Measurements from ENCODE around the gene LHPP. TPM values are rescaled to one million over a fixed set of nuclear protein-coding genes. Genes with fewer than 3 reads are reported as not detected.
A peak's percentile ranks its signal among the peaks of the same experiment; 100 is the strongest.

The LHPP gene
- total RNA-seq, 2 experiments from 2014 or later, result 17.6 to 20.7 TPM

DNA sequence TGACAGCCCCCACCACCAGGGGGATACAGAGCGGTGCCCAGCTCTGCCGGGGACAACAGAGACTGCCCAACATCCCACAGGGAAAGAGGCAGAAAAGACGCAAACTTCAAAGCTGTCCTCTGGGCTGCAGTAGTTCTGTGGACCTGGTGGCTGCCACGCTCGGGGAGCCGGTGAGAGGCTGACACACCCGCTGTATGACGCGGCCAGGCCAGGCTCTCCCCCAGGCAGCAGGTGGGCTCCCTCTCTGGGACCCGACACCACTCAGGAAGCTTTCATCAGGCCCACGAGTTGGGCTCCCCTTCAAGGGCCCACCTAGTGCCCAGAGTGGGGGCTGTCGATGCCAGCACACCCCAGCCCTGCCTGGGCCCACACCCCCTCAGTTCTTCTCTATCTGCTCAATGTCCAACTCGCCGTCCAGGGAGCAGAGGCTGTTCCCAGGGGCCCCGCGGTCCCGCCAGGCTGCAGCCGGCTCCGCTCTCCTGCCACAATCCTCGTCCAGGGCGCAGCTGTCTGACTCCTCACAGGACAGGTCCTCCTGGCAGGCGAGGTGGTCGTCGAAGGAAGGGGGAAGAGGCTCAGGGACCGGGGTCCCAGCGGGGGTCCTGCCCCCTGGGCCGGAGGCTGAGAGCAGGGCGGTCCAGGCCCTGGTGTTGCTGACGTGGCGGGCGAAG lies 161.4 kb downstream of the LHPP start:
- CTCF ChIA-PET, result no interaction called here
- Mint-ChIP-seq H3K9me3 (no peaks in the 10 kb centered on the region), H3K27ac (no peak overlapping the region), H3K27me3 (no peaks in the 10 kb centered on the region), H3K4me1 (peaks cover 40% of the 10 kb centered on the region), H3K36me3 (ENCODE audit: low read depth) (peaks cover 16% of the 10 kb centered on the region), H3K4me3 (no peak overlapping the region)
- POLR2A ChIA-PET, result no interaction called here
- no peak for DNase-seq

DNA sequence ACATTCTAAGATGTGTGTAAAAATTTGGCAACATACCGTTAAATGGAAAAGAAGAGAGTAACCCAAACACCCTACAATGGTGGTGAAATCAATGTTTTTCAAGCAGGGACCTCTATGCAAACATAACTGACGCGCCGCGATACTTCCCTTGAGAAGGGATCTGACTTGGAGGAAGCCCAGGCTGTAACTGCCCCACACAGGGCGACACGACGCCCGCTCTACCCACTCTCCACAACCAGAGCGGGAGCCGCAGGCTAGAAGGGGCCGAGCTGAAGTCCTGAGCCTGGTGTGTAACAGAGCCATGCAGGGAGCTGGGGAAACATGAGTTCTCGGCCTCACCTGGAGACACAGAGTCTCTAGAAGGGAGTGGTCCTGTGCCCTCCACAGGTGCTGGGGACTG lies 162.4 kb downstream of the LHPP start:
- Mint-ChIP-seq H3K4me3 (no peak overlapping the region), H3K9me3 (no peaks in the 10 kb centered on the region), H3K36me3 (ENCODE audit: low read depth) (peaks cover 16% of the 10 kb centered on the region), H3K27ac (no peak overlapping the region), H3K4me1 (peaks cover 44% of the 10 kb centered on the region), H3K27me3 (no peaks in the 10 kb centered on the region)
- ChIA-PET POLR2A (interaction anchor here (1.0 kb wide), 1 partner anchor 65 kb away, joined by 3 read pairs; no protein-coding TSS in a partner anchor), CTCF (no interaction called here)
- no peak for DNase-seq

DNA sequence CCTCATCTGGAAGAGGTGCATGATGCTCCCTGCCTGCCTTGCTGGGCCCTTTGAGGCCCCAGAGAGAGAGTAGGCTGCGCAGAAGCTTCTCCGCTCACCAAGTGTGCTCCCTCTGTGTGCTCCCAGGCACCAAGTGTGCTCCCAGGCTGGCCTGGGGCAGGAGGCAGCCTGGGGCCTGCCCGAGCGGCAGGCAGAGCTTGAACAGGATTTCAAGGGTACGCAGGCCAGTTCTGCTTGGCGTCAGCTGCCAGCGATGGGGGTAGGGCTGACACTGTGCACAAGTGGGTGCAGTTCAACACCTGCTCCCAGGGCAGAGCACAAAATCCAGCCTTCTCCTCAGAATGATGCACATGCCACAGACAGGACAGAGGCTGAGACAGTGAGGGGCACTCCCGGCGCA lies 162.8 kb downstream of the LHPP start:
- Mint-ChIP-seq H3K4me3 (no peak overlapping the region), H3K36me3 (ENCODE audit: low read depth) (peaks cover 21% of the 10 kb centered on the region), H3K27me3 (no peaks in the 10 kb centered on the region), H3K27ac (no peak overlapping the region), H3K9me3 (no peaks in the 10 kb centered on the region), H3K4me1 (peaks cover 44% of the 10 kb centered on the region)
- ChIA-PET CTCF (no interaction called here), POLR2A (interaction anchor here (1.0 kb wide), 1 partner anchor 64 kb away, joined by 3 read pairs; no protein-coding TSS in a partner anchor)
- DNase-seq, result no peak

DNA sequence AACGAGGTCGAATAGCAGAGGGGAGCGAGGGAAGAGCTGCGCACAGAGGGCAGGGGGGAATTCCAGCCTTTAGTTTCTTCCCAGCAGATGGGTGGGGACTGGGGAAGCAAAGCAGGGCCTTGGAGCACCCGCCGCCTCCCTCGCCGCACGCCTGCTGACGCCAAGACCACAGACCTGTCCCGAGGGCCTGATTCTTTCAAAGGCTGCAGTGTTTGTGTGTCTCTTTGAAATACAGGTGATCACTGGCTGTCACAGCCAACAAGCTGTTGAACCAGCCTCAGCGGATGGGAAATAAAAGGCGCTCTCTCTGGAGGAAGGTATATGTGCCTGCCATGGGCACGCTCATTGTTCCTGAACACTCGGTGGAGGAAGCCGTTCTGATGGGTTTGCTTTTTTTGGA lies 163.3 kb downstream of the LHPP start:
- CTCF ChIA-PET, result no interaction called here
- no peak for DNase-seq
- H3K4me3 Mint-ChIP-seq, result no peak overlapping the region
- H3K9me3 Mint-ChIP-seq, result no peaks in the 10 kb centered on the region
- POLR2A ChIA-PET, result no interaction called here
- peaks cover 43% of the 10 kb centered on the region for H3K4me1 Mint-ChIP-seq
- H3K27ac Mint-ChIP-seq, result no peak overlapping the region
- H3K27me3 Mint-ChIP-seq, result no peaks in the 10 kb centered on the region
- H3K36me3 Mint-ChIP-seq (ENCODE audit: low read depth), result peaks cover 21% of the 10 kb centered on the region

DNA sequence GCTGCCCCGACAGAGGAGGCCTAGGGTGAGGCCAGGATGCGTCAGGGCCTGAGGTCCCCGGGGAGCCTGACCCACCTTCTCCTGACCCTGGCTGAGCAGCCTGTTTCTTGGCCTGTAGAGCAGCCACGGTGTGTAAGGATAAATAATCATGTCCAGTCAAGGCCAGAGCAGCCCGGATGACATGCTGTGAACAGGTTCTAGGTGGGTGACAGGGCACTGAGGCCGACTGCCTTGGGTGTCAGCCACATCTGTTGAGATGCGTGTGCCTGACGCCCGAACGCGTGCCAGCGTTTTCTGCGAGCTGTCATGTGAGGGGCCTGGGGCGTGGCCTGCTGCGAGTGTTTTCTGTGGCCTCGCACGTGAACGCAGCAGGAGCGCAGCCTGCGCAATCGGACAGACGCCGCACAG lies 164.2 kb downstream of the LHPP start:
- CTCF ChIA-PET, result interaction anchor here (0.7 to 1.3 kb wide), 2 partner anchors 67 to 81 kb away, joined by 3 to 5 read pairs; no protein-coding TSS in a partner anchor
- POLR2A ChIA-PET, result interaction anchor here (3.2 kb wide), 1 partner anchor 93 kb away, joined by 11 read pairs; no protein-coding TSS in a partner anchor
- DNase-seq, result no peak
- Mint-ChIP-seq H3K36me3 (ENCODE audit: low read depth) (peaks cover 21% of the 10 kb centered on the region), H3K4me1 (peaks cover 42% of the 10 kb centered on the region), H3K27ac (no peak overlapping the region), H3K27me3 (no peaks in the 10 kb centered on the region), H3K9me3 (no peaks in the 10 kb centered on the region), H3K4me3 (no peak overlapping the region)

DNA sequence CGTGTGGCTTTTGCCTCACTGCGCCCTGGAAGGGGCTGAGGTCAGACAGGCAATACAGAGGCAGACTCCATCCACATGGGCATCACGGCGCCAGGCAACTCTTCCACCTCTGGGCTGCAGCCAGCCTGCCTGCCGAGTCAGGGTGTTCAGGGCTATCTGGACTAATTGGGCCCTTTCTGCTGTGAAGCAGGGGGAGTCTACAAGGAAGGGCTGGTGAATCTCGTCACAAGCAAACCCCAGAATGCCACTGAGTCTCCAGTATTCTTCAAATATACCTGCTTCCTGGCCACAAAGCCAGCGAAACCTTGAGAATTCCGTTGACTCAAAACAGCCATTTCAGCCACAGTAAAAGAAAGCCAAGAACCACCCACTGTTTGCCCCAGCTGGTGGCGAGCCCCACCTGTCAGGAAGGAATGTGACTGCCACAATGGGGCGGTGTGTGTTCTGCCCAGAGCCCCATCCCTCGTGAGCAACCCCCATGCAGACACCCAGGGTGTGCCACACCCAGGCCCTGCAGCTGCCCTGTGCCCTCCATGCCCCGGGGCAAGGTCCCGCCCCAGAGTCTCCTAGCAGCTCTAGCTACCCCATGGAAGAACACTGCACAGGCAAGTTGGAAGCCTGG lies 165.2 kb downstream of the LHPP start:
- Mint-ChIP-seq H3K27ac (peak overlapping the region; percentile 78), H3K4me3 (peak overlapping the region; percentile 36), H3K9me3 (no peaks in the 10 kb centered on the region), H3K4me1 (peaks cover 46% of the 10 kb centered on the region), H3K36me3 (ENCODE audit: low read depth) (peaks cover 21% of the 10 kb centered on the region), H3K27me3 (no peaks in the 10 kb centered on the region)
- ChIA-PET POLR2A (interaction anchor here (0.6 to 3.7 kb wide), 9 partner anchors 8 to 116 kb away, joined by 3 to 23 read pairs (median 5); no protein-coding TSS in a partner anchor), CTCF (interaction anchor here (0.7 to 2.5 kb wide), 12 partner anchors 10 to 121 kb away, joined by 3 to 26 read pairs (median 6); no protein-coding TSS in a partner anchor)
- peak; percentile 69 for DNase-seq

DNA sequence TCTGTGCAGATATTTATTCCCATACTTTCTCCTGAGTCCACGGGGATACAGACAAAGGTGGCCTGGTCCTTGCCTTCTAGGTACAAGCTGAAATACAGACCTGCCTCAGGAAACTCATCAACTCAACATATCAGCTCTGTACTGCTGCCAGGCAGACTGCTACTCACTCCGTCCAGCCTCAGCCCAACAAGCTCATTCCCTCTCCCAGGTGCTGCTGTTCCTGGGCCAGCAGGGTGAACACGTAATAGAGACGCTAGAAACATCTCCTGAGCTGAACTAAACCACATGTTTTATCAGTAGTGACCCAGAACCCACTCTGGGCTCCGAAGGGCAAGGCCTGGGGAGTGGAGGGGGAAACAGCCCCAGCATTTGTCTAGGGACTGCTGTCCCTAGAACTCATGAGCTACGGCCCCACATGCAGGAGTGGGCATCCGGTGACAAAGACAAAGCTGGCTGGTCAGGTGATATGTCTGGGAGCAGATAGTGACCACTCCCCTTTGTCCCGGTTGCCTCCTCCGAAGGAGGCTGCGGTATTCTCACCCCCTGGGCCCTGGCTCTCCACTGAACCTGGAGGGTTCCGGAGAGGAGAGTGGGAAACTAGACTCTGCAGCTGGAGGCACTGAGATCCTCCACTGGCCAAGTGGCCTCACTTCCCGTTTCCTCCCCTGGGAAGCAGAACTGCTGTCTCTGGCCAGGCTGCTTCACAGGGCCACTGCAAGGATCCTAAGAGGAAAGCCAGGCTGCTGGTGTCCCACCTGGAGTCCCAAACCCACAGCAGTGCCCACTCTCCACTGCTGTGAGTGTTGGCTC lies 166.4 kb downstream of the LHPP start:
- ChIA-PET POLR2A (interaction anchor here (0.9 to 3.7 kb wide), 10 partner anchors 9 to 115 kb away, joined by 3 to 23 read pairs (median 6); no protein-coding TSS in a partner anchor), CTCF (interaction anchor here (1.4 to 2.5 kb wide), 9 partner anchors 9 to 117 kb away, joined by 3 to 26 read pairs (median 9); no protein-coding TSS in a partner anchor)
- H3K4me3 Mint-ChIP-seq, result no peak overlapping the region
- H3K36me3 Mint-ChIP-seq (ENCODE audit: low read depth), result peaks cover 15% of the 10 kb centered on the region
- no peak for DNase-seq
- H3K27ac Mint-ChIP-seq, result peak overlapping the region; percentile 54
- peaks cover 50% of the 10 kb centered on the region for H3K4me1 Mint-ChIP-seq
- no peaks in the 10 kb centered on the region for H3K9me3 Mint-ChIP-seq
- H3K27me3 Mint-ChIP-seq, result no peaks in the 10 kb centered on the region

DNA sequence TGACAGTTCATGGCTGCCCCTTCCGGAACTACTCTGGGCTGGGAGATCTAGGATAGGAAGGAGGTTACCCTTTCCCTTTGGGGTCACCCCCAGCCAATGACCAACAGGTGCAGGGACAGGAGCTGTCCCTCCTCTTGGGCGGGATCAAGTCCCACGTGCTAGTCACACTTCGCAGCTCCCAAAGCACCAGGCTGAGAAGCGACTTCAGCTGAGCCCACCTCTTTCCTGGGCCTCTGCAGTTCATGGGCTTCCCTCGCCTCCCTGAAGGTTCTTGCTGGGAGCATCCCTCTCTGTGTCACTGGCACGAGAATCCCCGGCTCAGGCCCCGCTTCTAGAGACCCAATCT lies 167.0 kb downstream of the LHPP start:
- Mint-ChIP-seq H3K4me1 (peaks cover 52% of the 10 kb centered on the region), H3K36me3 (ENCODE audit: low read depth) (peaks cover 17% of the 10 kb centered on the region), H3K9me3 (no peaks in the 10 kb centered on the region), H3K4me3 (no peak overlapping the region), H3K27me3 (no peaks in the 10 kb centered on the region), H3K27ac (no peak overlapping the region)
- no peak for DNase-seq
- POLR2A ChIA-PET, result interaction anchor here (1.3 to 3.7 kb wide), 6 partner anchors 20 to 114 kb away, joined by 3 to 23 read pairs (median 8); no protein-coding TSS in a partner anchor
- CTCF ChIA-PET, result interaction anchor here (1.6 to 2.5 kb wide), 4 partner anchors 20 to 117 kb away, joined by 4 to 26 read pairs (median 12); no protein-coding TSS in a partner anchor

DNA sequence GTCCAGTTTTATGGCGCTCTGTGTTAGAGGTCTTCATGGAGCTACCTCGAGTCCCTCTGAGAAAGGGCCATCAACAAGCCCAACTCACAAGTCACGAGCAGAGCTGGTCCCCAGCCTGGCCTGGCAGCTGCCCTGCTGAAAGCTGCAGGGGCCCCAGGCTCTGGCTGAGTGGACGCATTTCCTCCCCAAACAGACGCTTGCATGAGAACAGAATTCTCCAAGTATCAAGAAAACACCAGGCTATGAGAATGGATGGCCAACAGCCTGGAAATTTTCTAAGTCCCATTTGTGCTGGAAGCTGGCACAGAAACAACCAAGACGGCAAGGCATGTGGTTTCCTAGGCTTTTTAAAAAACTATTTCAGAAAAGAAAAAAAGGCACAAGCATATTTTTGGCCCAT lies 167.8 kb downstream of the LHPP start:
- Mint-ChIP-seq H3K27me3 (no peaks in the 10 kb centered on the region), H3K27ac (no peak overlapping the region), H3K9me3 (peaks cover under 1% of the 10 kb centered on the region), H3K36me3 (ENCODE audit: low read depth) (peaks cover 14% of the 10 kb centered on the region), H3K4me1 (peaks cover 52% of the 10 kb centered on the region), H3K4me3 (no peak overlapping the region)
- ChIA-PET POLR2A (interaction anchor here (1.0 to 3.7 kb wide), 2 partner anchors 19 to 89 kb away, joined by 3 to 23 read pairs; no protein-coding TSS in a partner anchor), CTCF (interaction anchor here (0.9 kb wide), 1 partner anchor 112 kb away, joined by 5 read pairs; no protein-coding TSS in a partner anchor)
- DNase-seq, result no peak

DNA sequence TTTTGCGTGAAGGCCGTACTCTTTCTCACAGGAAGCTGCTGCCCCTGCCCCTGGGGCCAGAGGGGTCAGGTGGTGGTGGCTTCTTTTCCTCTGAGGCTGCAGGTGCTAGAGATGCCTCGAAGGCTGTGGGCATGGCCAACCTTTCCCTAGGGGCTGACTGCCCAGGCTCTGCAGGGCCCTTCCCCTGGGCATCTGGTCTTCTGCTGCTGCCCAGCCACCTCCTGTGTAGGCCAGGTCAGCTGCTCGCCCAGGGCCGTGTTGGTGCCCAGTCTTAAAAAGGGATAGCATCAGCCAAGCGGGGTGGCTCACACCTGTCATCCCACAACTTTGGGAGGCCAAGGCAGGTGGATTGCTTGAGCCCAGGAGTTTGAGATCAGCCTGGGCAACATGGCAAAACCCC lies 168.2 kb downstream of the LHPP start:
- peaks cover 4% of the 10 kb centered on the region for H3K9me3 Mint-ChIP-seq
- no peak overlapping the region for H3K27ac Mint-ChIP-seq
- DNase-seq, result no peak
- peaks cover 18% of the 10 kb centered on the region for H3K36me3 Mint-ChIP-seq (ENCODE audit: low read depth)
- POLR2A ChIA-PET, result interaction anchor here (1.0 to 3.7 kb wide), 2 partner anchors 18 to 89 kb away, joined by 3 to 23 read pairs; no protein-coding TSS in a partner anchor
- CTCF ChIA-PET, result interaction anchor here (0.9 kb wide), 1 partner anchor 112 kb away, joined by 5 read pairs; no protein-coding TSS in a partner anchor
- H3K4me3 Mint-ChIP-seq, result no peak overlapping the region
- H3K4me1 Mint-ChIP-seq, result peaks cover 50% of the 10 kb centered on the region
- H3K27me3 Mint-ChIP-seq, result no peaks in the 10 kb centered on the region

DNA sequence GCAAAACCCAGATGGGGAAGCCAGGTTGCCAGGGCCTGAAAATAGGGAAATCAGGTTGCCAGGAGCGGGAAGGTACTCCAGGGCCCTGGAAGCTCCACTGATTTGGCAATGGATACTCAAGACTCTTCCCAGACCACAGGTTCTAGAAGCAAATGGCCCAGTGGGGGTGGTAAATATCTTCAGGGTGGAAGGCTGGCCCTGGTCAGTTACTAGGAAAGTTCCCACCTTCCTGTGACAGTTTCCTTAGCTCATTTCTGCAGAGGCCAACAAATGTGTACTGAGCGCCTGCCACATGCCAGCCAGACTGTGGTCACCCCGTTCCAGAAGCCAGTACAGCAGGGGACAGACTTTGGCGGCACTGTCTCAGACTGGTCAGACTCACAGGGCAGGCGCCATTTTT lies 168.9 kb downstream of the LHPP start:
- ChIA-PET POLR2A (no interaction called here), CTCF (interaction anchor here (1.8 to 8.0 kb wide), 2 partner anchors 98 to 111 kb away, joined by 3 to 59 read pairs; no protein-coding TSS in a partner anchor)
- Mint-ChIP-seq H3K27ac (no peak overlapping the region), H3K36me3 (ENCODE audit: low read depth) (peaks cover 19% of the 10 kb centered on the region), H3K27me3 (no peaks in the 10 kb centered on the region), H3K4me1 (peaks cover 47% of the 10 kb centered on the region), H3K9me3 (peaks cover 4% of the 10 kb centered on the region), H3K4me3 (no peak overlapping the region)
- no peak for DNase-seq

DNA sequence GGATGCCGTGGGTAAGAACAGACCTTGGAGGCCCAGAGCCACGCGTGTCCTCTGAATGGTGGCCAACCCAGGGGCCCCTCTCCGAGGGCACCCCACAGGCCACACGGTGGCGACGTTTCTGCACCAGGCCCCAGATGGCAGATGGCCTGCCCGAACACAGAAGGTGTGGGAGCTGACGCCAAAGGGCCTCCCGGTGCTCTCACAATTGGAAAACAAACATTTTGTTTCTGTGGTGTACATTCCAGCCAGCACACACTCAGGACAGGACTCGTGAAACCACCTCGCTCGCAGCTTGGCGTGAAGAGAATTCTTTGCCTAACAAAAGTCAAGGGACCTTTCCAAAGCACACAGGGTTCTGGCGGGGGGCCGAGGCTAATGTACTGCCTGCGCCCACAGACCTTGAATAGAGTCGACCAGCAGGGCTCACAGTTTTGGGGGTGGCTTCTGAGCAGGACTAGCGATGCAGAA lies 170.5 kb downstream of the LHPP start:
- POLR2A ChIA-PET, result interaction anchor here (0.6 to 1.2 kb wide), 2 partner anchors 86 to 91 kb away, joined by 3 read pairs; no protein-coding TSS in a partner anchor
- H3K36me3 Mint-ChIP-seq (ENCODE audit: low read depth), result peaks cover 27% of the 10 kb centered on the region
- no peak overlapping the region for H3K4me3 Mint-ChIP-seq
- CTCF ChIA-PET, result interaction anchor here (0.8 to 8.0 kb wide), 8 partner anchors 15 to 113 kb away, joined by 3 to 59 read pairs (median 5); no protein-coding TSS in a partner anchor
- no peak overlapping the region for H3K27ac Mint-ChIP-seq
- H3K27me3 Mint-ChIP-seq, result no peaks in the 10 kb centered on the region
- H3K4me1 Mint-ChIP-seq, result peaks cover 46% of the 10 kb centered on the region
- H3K9me3 Mint-ChIP-seq, result peaks cover 4% of the 10 kb centered on the region
- peak; percentile 45 for DNase-seq
